GM21360 (cell line): ENCODE data around the gene CRYGN.

ENCODE experiments used
- ATAC-seq: cut with Tn5 transposase; IDR thresholded peaks from one replicate; pipeline ENCODE4 v1.9.1; 2021; ENCODE audit warnings: mild to moderate bottlenecking, moderate library complexity; ENCODE audit not compliant: unreplicated experiment

Gene CRYGN

GRCh38 chr7:151440799-151441445, 981 bp upstream of the CRYGN start:
- ATAC-seq = no peak

DNA sequence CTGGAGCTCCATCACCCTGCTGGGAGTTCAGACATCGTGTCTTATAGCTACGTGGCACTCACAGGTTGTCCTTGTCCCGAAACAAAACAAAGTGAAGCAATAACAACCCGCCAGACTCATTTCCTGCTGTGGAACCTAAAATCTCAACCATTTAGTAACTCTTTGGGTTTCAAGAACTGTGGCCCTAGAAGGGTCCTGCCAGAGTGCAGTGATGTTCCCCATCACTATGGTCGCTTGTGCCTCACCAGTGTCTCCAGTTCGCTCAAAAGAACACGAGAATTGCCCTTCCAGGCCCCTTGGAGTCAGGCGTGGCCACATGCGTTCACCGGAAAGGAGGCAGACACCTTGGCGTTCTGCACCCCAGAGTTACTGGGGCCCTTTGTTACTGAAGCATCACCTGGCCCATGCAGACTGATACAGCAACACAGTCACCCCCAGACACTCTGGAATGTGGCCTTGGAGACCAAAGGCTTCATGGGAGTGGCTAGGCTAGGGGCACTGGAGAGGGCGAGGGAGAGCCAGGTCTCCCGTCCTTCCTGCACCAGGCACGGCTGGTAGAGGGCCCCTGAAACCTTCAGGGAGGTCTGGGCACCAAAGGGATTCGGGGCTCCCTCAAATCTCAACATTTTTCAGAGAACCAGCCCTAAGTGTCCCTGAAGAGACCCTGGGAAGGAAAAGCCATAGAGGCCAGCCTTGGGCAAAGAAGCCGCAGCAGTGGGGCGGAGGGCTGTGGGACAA, 908 bp downstream of the CRYGN start:
- no peak for ATAC-seq

DNA sequence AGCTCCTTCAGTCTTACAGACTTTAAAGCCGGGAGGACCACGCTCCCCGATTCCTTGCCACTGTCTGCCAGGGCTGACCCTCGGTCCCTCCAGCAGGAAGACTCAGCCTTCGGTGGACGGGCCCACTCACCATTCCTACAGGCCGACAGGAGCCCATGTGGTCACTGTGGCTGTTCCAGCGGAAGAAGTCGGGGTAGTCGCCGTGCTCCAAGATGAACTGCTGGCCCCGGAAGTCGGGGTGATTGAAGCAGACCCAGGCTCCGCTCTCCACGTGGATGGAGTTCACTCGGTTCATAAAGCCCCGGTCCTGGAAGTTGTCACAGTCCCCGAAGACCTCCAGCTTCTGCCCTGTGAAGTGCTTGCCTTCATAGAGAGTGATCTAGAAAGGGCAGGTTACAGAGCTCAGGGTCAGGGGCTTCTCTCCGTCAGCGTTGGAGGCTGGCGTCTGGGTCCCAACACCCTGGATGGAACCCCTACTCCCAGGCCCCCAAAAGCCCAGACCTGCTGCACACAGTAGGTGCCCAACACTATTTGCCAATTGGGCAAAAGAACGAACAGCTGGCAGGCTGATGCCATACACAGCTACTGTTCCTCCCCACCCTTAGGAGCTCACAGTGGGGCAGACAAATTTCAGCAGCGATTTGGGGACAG, 1.9 kb downstream of the CRYGN start:
- no peak for ATAC-seq

DNA sequence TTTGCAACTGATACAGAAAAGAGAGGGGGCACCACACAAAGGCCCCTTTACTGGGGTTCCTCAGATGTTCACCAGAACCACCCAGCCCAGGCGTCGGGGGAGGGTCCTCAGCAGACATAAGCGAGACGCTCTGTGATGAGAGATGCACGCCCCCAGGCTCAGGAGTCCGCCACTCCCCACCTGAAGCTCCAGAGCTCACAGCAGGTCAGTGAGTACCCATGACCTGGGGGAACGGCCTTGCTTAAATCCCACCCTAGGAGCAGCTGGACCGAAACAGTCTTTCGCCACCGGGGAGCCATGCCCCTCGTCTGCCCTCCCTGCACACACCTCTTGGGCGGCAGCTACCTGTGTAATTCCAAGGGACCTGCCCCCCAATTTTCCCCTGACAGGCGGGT, 2.8 kb downstream of the CRYGN start:
- no peak for ATAC-seq

- ATAC-seq = no peak
Observed at GRCh38 chr7:151436446-151437158, 3.3 kb downstream of the CRYGN start.

GRCh38 chr7:151435971-151436370, 4.0 kb downstream of the CRYGN start:
- no peak for ATAC-seq

GRCh38 chr7:151435103-151435916, 4.6 kb downstream of the CRYGN start:
- ATAC-seq = no peak

- ATAC-seq = no peak
Observed at GRCh38 chr7:151434549-151434948, 5.4 kb downstream of the CRYGN start.

- ATAC-seq = no peak
Observed at GRCh38 chr7:151433721-151434400, 6.1 kb downstream of the CRYGN start.

GRCh38 chr7:151432658-151433521, 7.1 kb downstream of the CRYGN start:
- ATAC-seq = peak; percentile 68

DNA sequence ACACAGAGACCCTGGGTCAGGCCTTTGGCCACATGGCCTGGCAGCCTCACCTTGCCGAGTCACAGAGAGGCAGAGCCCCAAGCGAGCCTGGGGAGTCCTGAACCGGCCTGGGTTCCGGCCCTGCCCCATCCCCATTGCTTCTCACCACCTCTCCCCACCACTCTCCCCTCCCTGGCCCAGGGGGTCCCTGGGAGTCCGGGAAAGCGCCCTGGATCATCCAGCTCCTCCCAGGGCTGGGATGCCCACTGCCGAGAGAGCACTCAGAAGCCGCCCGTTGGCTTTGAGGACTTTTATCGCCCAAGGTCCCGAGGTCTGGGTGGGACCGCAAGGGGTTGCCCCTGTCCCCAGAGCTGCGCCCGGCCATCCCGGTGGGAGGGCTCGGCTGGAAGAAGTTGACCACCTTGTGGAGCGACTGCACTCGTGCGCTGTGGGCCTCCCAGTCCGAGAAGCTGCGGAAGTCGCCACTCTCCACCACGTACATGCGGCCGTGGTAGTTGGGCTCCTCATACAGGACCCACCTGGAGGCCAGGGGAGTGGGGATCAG, 8.1 kb downstream of the CRYGN start:
- ATAC-seq = no peak

- ATAC-seq = no peak
Observed at GRCh38 chr7:151431281-151431767, 8.6 kb downstream of the CRYGN start.

GRCh38 chr7:151430391-151431205, 9.3 kb downstream of the CRYGN start:
- no peak for ATAC-seq

DNA sequence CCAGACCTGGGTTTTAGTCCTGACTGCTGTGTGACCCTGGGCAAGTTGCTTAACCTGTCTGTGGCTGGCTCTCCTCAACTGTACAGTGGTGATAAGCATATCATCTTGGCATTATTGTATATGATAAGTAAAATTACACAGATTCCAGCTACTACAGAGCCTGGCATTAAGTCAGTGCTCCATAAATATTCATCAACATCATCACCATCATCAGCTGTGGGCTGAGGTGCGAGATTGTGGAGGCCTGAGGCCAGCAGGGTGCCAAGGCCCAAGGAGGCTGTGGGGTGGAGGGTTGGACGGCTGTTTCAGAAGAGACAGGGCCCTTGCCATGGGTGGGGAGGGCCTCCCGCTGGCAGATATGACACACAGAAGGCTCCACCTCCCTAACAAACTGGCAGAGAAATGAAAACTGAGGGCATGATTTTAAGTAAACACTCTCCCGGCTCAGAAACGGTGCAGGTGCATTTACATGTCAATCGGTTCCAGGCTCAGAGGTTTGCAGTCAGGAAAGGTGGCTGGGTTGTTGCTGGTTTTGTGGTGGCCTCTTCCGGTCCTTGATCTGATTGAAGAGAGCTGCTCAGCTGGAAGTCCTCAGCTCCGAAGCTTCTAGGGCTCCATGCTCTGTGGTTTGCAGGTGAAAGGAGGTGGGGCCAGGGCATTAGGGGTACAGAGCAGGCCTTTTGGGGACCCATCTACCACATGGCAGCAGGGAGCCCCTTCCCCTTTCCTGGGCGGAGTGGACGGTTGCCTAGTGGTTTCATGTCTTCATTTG, 10.2 kb downstream of the CRYGN start:
- ATAC-seq = no peak

DNA sequence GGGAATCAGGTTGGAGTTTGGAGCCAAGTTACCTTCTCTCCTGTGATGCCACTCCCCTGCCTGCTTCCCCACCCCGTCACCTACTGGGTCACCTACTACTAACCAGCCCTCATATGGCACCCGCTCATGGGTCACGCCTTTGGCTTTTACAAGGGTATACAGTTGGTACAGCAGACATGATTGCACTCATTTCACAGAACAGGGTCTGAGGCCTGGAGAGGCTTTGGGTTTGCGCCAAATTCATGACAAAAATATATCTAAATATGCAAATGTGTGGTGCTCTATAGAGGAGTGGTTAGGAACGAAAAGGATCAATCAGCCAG, 10.7 kb downstream of the CRYGN start:
- no peak for ATAC-seq

DNA sequence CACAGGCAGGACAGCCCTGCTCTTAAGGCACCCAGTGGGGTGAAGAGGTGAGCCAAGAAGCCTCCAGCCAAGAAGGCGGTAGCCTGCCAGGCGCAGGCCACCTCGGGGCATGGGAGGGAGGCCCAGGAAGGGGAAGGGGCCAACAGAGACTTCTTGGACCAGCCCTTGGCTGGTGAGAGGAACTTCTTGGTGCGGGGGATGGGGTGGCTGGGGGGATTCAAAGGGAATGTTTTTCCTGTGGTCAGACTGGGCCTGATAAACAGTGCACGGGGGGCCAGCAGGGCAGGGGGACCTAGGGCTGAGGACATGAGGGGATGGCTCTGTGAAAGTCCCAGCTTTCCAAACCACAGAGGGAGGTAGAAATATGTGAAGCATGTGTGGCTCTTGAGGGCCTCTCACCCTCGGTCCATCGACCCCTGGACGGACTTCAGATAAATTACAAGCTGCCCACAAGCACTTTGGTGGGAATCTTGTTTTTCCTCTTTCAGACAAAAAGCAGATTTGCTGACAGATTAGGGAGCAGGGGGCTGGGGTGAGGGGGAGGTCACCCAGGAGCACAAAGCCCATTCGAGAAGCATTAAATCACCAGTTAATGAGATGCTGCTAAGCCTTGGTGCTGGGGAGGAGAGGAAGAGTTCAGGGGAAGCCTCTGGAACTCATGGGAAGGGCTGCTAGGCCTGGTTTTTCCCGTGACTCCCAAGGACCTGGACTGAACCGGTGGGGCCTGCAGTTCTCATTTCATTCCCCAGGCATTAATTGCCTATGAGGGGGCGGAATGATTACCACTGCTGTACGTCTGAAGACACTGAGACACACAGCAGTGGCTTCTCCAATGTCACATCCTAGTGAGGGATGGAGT, 11.3 kb downstream of the CRYGN start:
- no peak for ATAC-seq
